ENCODE data around the gene KLF9. TPM values are rescaled to one million over a fixed set of nuclear protein-coding genes. Genes with fewer than 3 reads are reported as not detected.

The KLF9 gene
- total RNA-seq, 1 donor from 2014 or later = 3.6 TPM

GRCh38 chr9:70363760-70364159 is 50.7 kb downstream of the KLF9 start:
- no peaks in the 10 kb centered on the region for H3K9me3 Mint-ChIP-seq
- no peak for TF ChIP-seq CTCF (IDR thresholded peaks at IDR 0.05; ENCODE audit: unreplicated experiment)
- no peak overlapping the region for H3K27ac Mint-ChIP-seq
- H3K4me3 Mint-ChIP-seq = no peak overlapping the region
- peaks cover 10% of the 10 kb centered on the region for H3K4me1 Mint-ChIP-seq
- peaks cover 6% of the 10 kb centered on the region for H3K36me3 Mint-ChIP-seq
- DNase-seq (ENCODE audit: low spot score in 2 of 2, unreplicated experiment in 2 of 2) = no peak
- no peaks in the 10 kb centered on the region for H3K27me3 Mint-ChIP-seq (ENCODE audit: low read depth)

GRCh38 chr9:70362952-70363351 is 51.5 kb downstream of the KLF9 start:
- Mint-ChIP-seq H3K27me3 (ENCODE audit: low read depth) (no peaks in the 10 kb centered on the region), H3K4me1 (peaks cover 6% of the 10 kb centered on the region), H3K4me3 (no peak overlapping the region), H3K36me3 (peaks cover 6% of the 10 kb centered on the region), H3K9me3 (no peaks in the 10 kb centered on the region), H3K27ac (no peak overlapping the region)
- TF ChIP-seq CTCF (IDR thresholded peaks at IDR 0.05; ENCODE audit: unreplicated experiment) = no peak
- no peak for DNase-seq (ENCODE audit: low spot score in 2 of 2, unreplicated experiment in 2 of 2)

- no peak for DNase-seq (ENCODE audit: low spot score in 2 of 2, unreplicated experiment in 2 of 2)
- no peaks in the 10 kb centered on the region for H3K27me3 Mint-ChIP-seq (ENCODE audit: low read depth)
- H3K36me3 Mint-ChIP-seq = peaks cover 7% of the 10 kb centered on the region
- H3K4me3 Mint-ChIP-seq = no peak overlapping the region
- H3K9me3 Mint-ChIP-seq = no peaks in the 10 kb centered on the region
- TF ChIP-seq CTCF (IDR thresholded peaks at IDR 0.05; ENCODE audit: unreplicated experiment) = no peak
- H3K4me1 Mint-ChIP-seq = peaks cover 5% of the 10 kb centered on the region
- no peak overlapping the region for H3K27ac Mint-ChIP-seq
Observed at GRCh38 chr9:70355801-70356200, 58.7 kb downstream of the KLF9 start.

GRCh38 chr9:70352802-70353201 is 61.7 kb downstream of the KLF9 start:
- H3K9me3 Mint-ChIP-seq = no peaks in the 10 kb centered on the region
- H3K27ac Mint-ChIP-seq = no peak overlapping the region
- TF ChIP-seq CTCF (IDR thresholded peaks at IDR 0.05; ENCODE audit: unreplicated experiment) = no peak
- H3K27me3 Mint-ChIP-seq (ENCODE audit: low read depth) = no peaks in the 10 kb centered on the region
- peaks cover 24% of the 10 kb centered on the region for H3K36me3 Mint-ChIP-seq
- DNase-seq (ENCODE audit: low spot score in 2 of 2, unreplicated experiment in 2 of 2) = no peak
- H3K4me3 Mint-ChIP-seq = no peak overlapping the region
- peaks cover 5% of the 10 kb centered on the region for H3K4me1 Mint-ChIP-seq

- Mint-ChIP-seq H3K4me3 (no peak overlapping the region), H3K27ac (no peak overlapping the region), H3K4me1 (peaks cover 5% of the 10 kb centered on the region), H3K9me3 (no peaks in the 10 kb centered on the region), H3K27me3 (ENCODE audit: low read depth) (no peaks in the 10 kb centered on the region), H3K36me3 (peaks cover 22% of the 10 kb centered on the region)
- no peak for DNase-seq (ENCODE audit: low spot score in 2 of 2, unreplicated experiment in 2 of 2)
- TF ChIP-seq CTCF (IDR thresholded peaks at IDR 0.05; ENCODE audit: unreplicated experiment) = no peak
Observed at GRCh38 chr9:70352356-70352755, 62.1 kb downstream of the KLF9 start.

GRCh38 chr9:70347046-70347445 is 67.4 kb downstream of the KLF9 start:
- Mint-ChIP-seq H3K4me3 (no peak overlapping the region), H3K4me1 (no peaks in the 10 kb centered on the region), H3K9me3 (no peaks in the 10 kb centered on the region), H3K36me3 (peaks cover 40% of the 10 kb centered on the region), H3K27me3 (ENCODE audit: low read depth) (no peaks in the 10 kb centered on the region), H3K27ac (no peak overlapping the region)
- TF ChIP-seq CTCF (IDR thresholded peaks at IDR 0.05; ENCODE audit: unreplicated experiment) = no peak
- DNase-seq (ENCODE audit: low spot score in 2 of 2, unreplicated experiment in 2 of 2) = no peak
